BE2C (cell line): Measurements from ENCODE around the gene BCAP31.
"Not testable (repeated sequence)": the region's sequence is repeated elsewhere in the genome, so short reads cannot be mapped to it uniquely, and the experiment has no call there.

ENCODE experiments used
- DNase-seq: peaks from one replicate; pipeline ENCODE4 v3.0.0-alpha.2; 2020
- H3K27me3 ChIP-seq: fragments of 250-450 bp; sonication (Bioruptor Pico); 2 replicates; pipeline ENCODE4 v1.5.1; 2020; ENCODE audit warnings: mild to moderate bottlenecking
- H3K36me3 ChIP-seq: fragments of 250-450 bp; sonication (Bioruptor Pico); 2 replicates; pipeline ENCODE4 v1.5.1; 2020; ENCODE audit warnings: mild to moderate bottlenecking
- H3K4me1 ChIP-seq: fragments of 250-450 bp; sonication (Bioruptor Pico); 2 replicates; pipeline ENCODE4 v1.5.1; 2020
- H3K4me3 ChIP-seq: 2 replicates; pipeline ENCODE4 v1.5.1; 2011; ENCODE audit warnings: low read depth, low read length
- H3K9me3 ChIP-seq: fragments of 250-450 bp; sonication (Bioruptor Pico); 2 replicates; pipeline ENCODE4 v1.5.1; 2020
- CTCF ChIP-seq: IDR thresholded peaks from 2 replicates; pipeline ENCODE4 v1.5.1; 2012; ENCODE audit warnings: mild to moderate bottlenecking, low read depth, low read length

BCAP31 gene

GRCh38 chrX:153762626-153763173 is 38.5 kb upstream of the BCAP31 start:
- no peak for TF ChIP-seq CTCF
- Histone ChIP-seq H3K36me3 (no peaks in the 10 kb centered on the region), H3K4me3 (no peak overlapping the region), H3K4me1 (peaks cover 14% of the 10 kb centered on the region), H3K9me3 (no peaks in the 10 kb centered on the region), H3K27me3 (no peaks in the 10 kb centered on the region)
- DNase-seq = no peak

- DNase-seq = no peak
- no peaks in the 10 kb centered on the region for H3K9me3 ChIP-seq
- H3K27me3 ChIP-seq = no peaks in the 10 kb centered on the region
- H3K36me3 ChIP-seq = no peaks in the 10 kb centered on the region
- H3K4me3 ChIP-seq = no peak overlapping the region
- TF ChIP-seq CTCF = no peak
- H3K4me1 ChIP-seq = peaks cover 13% of the 10 kb centered on the region
These were observed 37.7 kb upstream of the BCAP31 start for GRCh38 chrX:153761863-153762262.

- Histone ChIP-seq H3K4me3 (no peak overlapping the region), H3K9me3 (no peaks in the 10 kb centered on the region), H3K4me1 (no peaks in the 10 kb centered on the region), H3K36me3 (no peaks in the 10 kb centered on the region), H3K27me3 (no peaks in the 10 kb centered on the region)
- no peak for TF ChIP-seq CTCF
- DNase-seq = no peak
These were observed 30.9 kb upstream of the BCAP31 start for GRCh38 chrX:153755136-153755535.

GRCh38 chrX:153750127-153750774 is 26.1 kb upstream of the BCAP31 start:
- no peak overlapping the region for H3K4me3 ChIP-seq
- no peak for TF ChIP-seq CTCF
- no peak for DNase-seq
- no peaks in the 10 kb centered on the region for H3K4me1 ChIP-seq
- H3K36me3 ChIP-seq = no peaks in the 10 kb centered on the region
- no peaks in the 10 kb centered on the region for H3K27me3 ChIP-seq
- no peaks in the 10 kb centered on the region for H3K9me3 ChIP-seq

- not testable (repeated sequence) for DNase-seq, H3K36me3 ChIP-seq, H3K4me3 ChIP-seq, H3K4me1 ChIP-seq, H3K27me3 ChIP-seq, H3K9me3 ChIP-seq
These were observed 24.8 kb upstream of the BCAP31 start for GRCh38 chrX:153749017-153749416.

GRCh38 chrX:153746991-153747390 is 22.8 kb upstream of the BCAP31 start:
- H3K27me3 ChIP-seq, H3K36me3 ChIP-seq, H3K4me3 ChIP-seq, H3K9me3 ChIP-seq, DNase-seq: not testable (repeated sequence)
- peaks cover 13% of the 10 kb centered on the region for H3K4me1 ChIP-seq

GRCh38 chrX:153746359-153746758 is 22.2 kb upstream of the BCAP31 start:
- Histone ChIP-seq H3K4me1 (peaks cover 13% of the 10 kb centered on the region), H3K9me3 (no peaks in the 10 kb centered on the region), H3K27me3 (no peaks in the 10 kb centered on the region), H3K36me3 (no peaks in the 10 kb centered on the region), H3K4me3 (no peak overlapping the region)
- no peak for TF ChIP-seq CTCF
- DNase-seq = no peak

- not testable (repeated sequence) for H3K9me3 ChIP-seq, DNase-seq, H3K4me3 ChIP-seq, H3K27me3 ChIP-seq, H3K36me3 ChIP-seq
- H3K4me1 ChIP-seq = peaks cover 13% of the 10 kb centered on the region
These were observed 20.9 kb upstream of the BCAP31 start for GRCh38 chrX:153745067-153745433.
